IPS-18a (cell line): ENCODE results near the gene CA4.
"Not testable (repeated sequence)": the region's sequence is repeated elsewhere in the genome, so short reads cannot be mapped to it uniquely, and the experiment has no call there.

Source experiments
- H3K27ac ChIP-seq: one replicate; pipeline ENCODE4 v1.5.1; 2013; ENCODE audit warnings: low read length
- H3K27me3 ChIP-seq: one replicate; pipeline ENCODE4 v1.6.1; 2013; ENCODE audit warnings: mild to moderate bottlenecking, low read length; ENCODE audit not compliant: control insufficient read depth, insufficient read depth
- H3K36me3 ChIP-seq: one replicate; pipeline ENCODE4 v1.6.1; 2013; ENCODE audit warnings: low read depth, low read length; ENCODE audit not compliant: control insufficient read depth
- H3K4me1 ChIP-seq: one replicate; pipeline ENCODE4 v1.6.1; 2013; ENCODE audit warnings: low read depth, low read length; ENCODE audit not compliant: control insufficient read depth
- H3K4me3 ChIP-seq: one replicate; pipeline ENCODE4 v1.5.1; 2013; ENCODE audit warnings: low read length
- H3K9ac ChIP-seq: one replicate; pipeline ENCODE4 v1.6.1; 2013; ENCODE audit warnings: mild to moderate bottlenecking, low read length, moderate library complexity
- H3K9me3 ChIP-seq: one replicate; pipeline ENCODE4 v1.6.1; 2013; ENCODE audit warnings: low read depth, low read length; ENCODE audit not compliant: control insufficient read depth

The CA4 gene

GRCh38 chr17:60190032-60190431 is 40.3 kb downstream of the CA4 start:
- not testable (repeated sequence) for H3K9me3 ChIP-seq, H3K4me1 ChIP-seq, H3K4me3 ChIP-seq, H3K27ac ChIP-seq, H3K9ac ChIP-seq, H3K27me3 ChIP-seq
- H3K36me3 ChIP-seq, result peaks cover 59% of the 10 kb centered on the region

- H3K27ac ChIP-seq, H3K9me3 ChIP-seq, H3K27me3 ChIP-seq, H3K4me3 ChIP-seq, H3K9ac ChIP-seq, H3K4me1 ChIP-seq: not testable (repeated sequence)
- H3K36me3 ChIP-seq, result peaks cover 64% of the 10 kb centered on the region
Measured at GRCh38 chr17:60193032-60193431, 43.3 kb downstream of the CA4 start.

- Histone ChIP-seq H3K4me1 (no peaks in the 10 kb centered on the region), H3K9me3 (no peaks in the 10 kb centered on the region), H3K4me3 (no peak overlapping the region), H3K36me3 (peaks cover 68% of the 10 kb centered on the region), H3K27ac (no peak overlapping the region), H3K27me3 (no peaks in the 10 kb centered on the region), H3K9ac (no peak overlapping the region)
Measured at GRCh38 chr17:60193482-60193881, 43.7 kb downstream of the CA4 start.

DNA sequence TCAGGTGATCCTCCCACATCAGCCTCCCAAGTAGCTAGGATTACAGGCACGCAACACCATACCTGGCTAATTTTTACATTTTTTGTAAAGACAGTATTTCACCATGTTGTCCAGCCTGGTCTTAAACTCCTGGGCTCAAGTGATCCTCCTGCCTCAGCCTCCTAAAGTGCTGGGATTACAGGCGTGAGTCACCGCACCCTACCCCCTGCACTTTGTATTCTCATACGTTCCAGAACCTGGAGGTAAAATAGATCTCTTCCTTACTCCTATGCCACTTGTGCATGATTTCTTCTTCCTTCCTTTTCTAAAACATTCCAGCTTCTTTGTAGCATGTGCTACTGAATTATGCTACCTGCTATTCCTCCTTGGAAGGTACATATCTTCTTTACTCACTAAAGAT is 44.4 kb downstream of the CA4 start:
- not testable (repeated sequence) for H3K27ac ChIP-seq, H3K4me1 ChIP-seq, H3K9me3 ChIP-seq, H3K9ac ChIP-seq, H3K27me3 ChIP-seq, H3K4me3 ChIP-seq
- peaks cover 62% of the 10 kb centered on the region for H3K36me3 ChIP-seq

DNA sequence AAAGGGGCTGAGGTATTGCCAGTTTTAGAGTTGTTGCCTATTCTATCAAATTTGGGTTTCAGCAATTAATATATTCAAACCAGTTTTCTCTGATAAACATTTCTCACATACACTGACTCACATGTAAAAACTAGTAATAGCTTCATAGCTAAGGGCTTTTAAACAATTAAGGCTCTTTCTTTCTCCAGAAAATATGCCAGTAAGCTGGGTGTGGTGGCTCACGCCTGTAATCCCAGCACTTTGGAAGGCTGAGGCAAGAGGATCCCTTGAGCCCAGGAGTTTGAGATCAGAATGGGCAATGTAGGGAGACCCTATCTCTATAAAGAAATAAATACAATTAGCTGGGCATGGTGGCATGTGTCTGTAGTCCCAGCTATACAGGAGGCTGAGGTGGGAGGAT is 48.9 kb downstream of the CA4 start:
- H3K4me3 ChIP-seq, H3K27ac ChIP-seq, H3K9me3 ChIP-seq, H3K4me1 ChIP-seq, H3K27me3 ChIP-seq, H3K9ac ChIP-seq: not testable (repeated sequence)
- peaks cover 34% of the 10 kb centered on the region for H3K36me3 ChIP-seq

- H3K36me3 ChIP-seq, result not testable (repeated sequence)
Measured at GRCh38 chr17:60205782-60206181, 56.0 kb downstream of the CA4 start.

DNA sequence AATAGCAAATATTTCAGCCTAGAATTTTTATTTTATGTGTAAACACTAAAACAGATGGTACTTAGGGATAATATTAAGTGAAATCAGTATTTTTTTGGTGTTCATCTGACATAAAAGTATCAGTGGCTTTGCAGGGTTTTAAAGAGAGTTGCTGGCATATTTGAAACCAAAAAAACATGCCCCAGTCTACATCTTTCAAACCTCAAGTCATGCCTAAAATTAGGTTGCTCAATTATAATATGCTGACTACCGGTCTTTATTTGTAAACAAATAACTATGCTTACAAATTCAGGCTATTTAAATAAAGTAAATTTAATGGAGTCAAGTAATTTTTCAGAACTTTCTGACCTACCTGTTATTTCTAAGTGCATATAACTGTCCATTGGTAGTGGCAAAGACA is 58.5 kb downstream of the CA4 start:
- not testable (repeated sequence) for H3K27me3 ChIP-seq, H3K4me3 ChIP-seq, H3K4me1 ChIP-seq, H3K36me3 ChIP-seq, H3K9me3 ChIP-seq, H3K9ac ChIP-seq, H3K27ac ChIP-seq

More at GRCh38 chr17:60205782-60206181, 56.0 kb downstream of the CA4 start:
- H3K27me3 ChIP-seq, H3K4me3 ChIP-seq, H3K9ac ChIP-seq, H3K9me3 ChIP-seq, H3K27ac ChIP-seq, H3K4me1 ChIP-seq: not testable (repeated sequence)
